Calu3 (cell line): ENCODE results near the gene METTL9. TPM values are rescaled to one million over a fixed set of nuclear protein-coding genes. Genes with fewer than 3 reads are reported as not detected.
"Not testable (repeated sequence)": the region's sequence is repeated elsewhere in the genome, so short reads cannot be mapped to it uniquely, and the experiment has no call there.

Experiments used
- BruUV-seq: library from RNA; stranded (reverse); fragments of 400-500 nt; replicated peaks from 2 replicates; lab custom pipeline; 2021; lab: Mats Ljungman, UMichigan
- CTCF ChIA-PET: fragments of 300-600 bp; sonication (Branson Sonifier 250); formaldehyde crosslinking; loops from one replicate; lab custom pipeline; 2022; ENCODE audit warnings: antibody characterized with exemption; lab: Charles Lee
- DNase-seq: peaks from one replicate; pipeline ENCODE4 v3.0.0; 2022
- H3K27ac Mint-ChIP-seq: one replicate; pipeline ENCODE4 v1.8.0; 2022; ENCODE audit warnings: mixed read lengths; ENCODE audit not compliant: unreplicated experiment
- H3K27me3 Mint-ChIP-seq: one replicate; pipeline ENCODE4 v1.8.0; 2022; ENCODE audit warnings: mixed read lengths; ENCODE audit not compliant: unreplicated experiment
- H3K36me3 Mint-ChIP-seq: one replicate; pipeline ENCODE4 v1.8.0; 2022; ENCODE audit warnings: mild to moderate bottlenecking, moderate library complexity, mixed read lengths; ENCODE audit not compliant: insufficient read depth, unreplicated experiment
- H3K4me1 Mint-ChIP-seq: one replicate; pipeline ENCODE4 v1.8.0; 2022; ENCODE audit warnings: mild to moderate bottlenecking, low read depth, mixed read lengths; ENCODE audit not compliant: unreplicated experiment
- H3K4me3 Mint-ChIP-seq: one replicate; pipeline ENCODE4 v1.8.0; 2022; ENCODE audit warnings: mild to moderate bottlenecking, low read depth, moderate library complexity, mixed read lengths; ENCODE audit not compliant: unreplicated experiment
- H3K9me3 Mint-ChIP-seq: one replicate; pipeline ENCODE4 v1.8.0; 2022; ENCODE audit warnings: low read depth, mixed read lengths; ENCODE audit not compliant: unreplicated experiment
- CTCF ChIP-seq: fragments of 200-600 bp; IDR thresholded peaks from one replicate; pipeline ENCODE4 v1.8.0; 2022; ENCODE audit warnings: antibody characterized with exemption; ENCODE audit not compliant: unreplicated experiment
- intact Hi-C: fragments of 100-400 bp; cut with micrococcal nuclease; formaldehyde crosslinking; loops from one replicate; pipeline ENCODE4 v1.10.0; 2022; ENCODE audit not compliant: unreplicated experiment
- total RNA-seq: library from RNA; stranded (reverse); gene quantifications from 2 replicates; pipeline ENCODE4 v1.2.3, GENCODE V29; 2022

METTL9 gene
- total RNA-seq, 1 experiment from 2014 or later, result 109 TPM

DNA sequence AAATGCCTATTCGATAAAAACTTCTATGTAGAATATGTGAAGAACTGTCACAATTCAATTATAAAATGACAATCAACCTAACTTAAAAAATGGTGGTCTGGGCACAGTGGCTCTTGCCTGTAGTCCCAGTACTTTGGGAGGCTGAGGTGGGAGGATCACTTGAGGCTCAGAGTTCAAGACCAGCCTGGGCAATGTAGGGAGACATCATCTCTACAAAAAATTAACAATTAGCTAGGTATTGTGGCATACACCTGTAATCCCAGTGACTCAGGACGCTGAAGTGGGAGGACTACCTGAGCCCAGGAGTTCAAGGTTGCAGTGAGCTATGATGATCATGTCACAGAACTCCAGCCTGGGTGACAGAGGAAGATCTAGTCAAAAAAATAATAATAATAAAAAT, 18.6 kb upstream of the METTL9 start:
- intact Hi-C loops, result no loop called here
- no peaks in the 10 kb centered on the region for H3K9me3 Mint-ChIP-seq
- TF ChIP-seq CTCF, result no peak
- H3K27ac Mint-ChIP-seq, result no peak overlapping the region
- no peak overlapping the region for H3K4me3 Mint-ChIP-seq
- H3K4me1 Mint-ChIP-seq, result no peaks in the 10 kb centered on the region
- CTCF ChIA-PET, result interaction anchor here (0.6 kb wide), 1 partner anchor 127 kb away, joined by 3 read pairs; no protein-coding TSS in a partner anchor
- H3K36me3 Mint-ChIP-seq, result no peaks in the 10 kb centered on the region
- no peak for DNase-seq
- no TSS peak for BruUV-seq
- H3K27me3 Mint-ChIP-seq, result no peaks in the 10 kb centered on the region

DNA sequence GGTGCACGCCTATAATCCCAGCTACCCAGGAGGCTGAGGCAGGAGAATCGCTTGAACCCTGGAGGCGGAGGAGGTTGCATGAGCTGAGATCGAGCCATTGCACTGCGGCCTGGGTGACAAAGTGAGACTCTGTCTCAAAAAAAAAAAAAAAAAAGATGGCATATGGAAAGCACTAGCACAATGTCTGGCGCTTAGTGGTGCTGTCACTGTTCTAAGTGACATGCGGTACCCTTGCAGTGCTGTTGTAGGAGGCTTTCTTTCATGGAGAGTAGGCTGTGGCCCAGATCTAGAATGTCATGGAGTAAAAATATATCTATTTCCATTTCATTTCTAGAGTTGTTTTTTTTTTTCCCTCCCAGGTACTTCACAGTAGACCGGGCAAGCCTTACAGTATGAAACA, 14.6 kb upstream of the METTL9 start:
- no peaks in the 10 kb centered on the region for H3K4me1 Mint-ChIP-seq
- intact Hi-C loops, result loop anchor here (1.0 kb wide), 2 partner anchors 55 to 123 kb away; no protein-coding TSS in a partner anchor
- H3K4me3 Mint-ChIP-seq, result no peak overlapping the region
- H3K27me3 Mint-ChIP-seq, result no peaks in the 10 kb centered on the region
- TF ChIP-seq CTCF, result no peak
- BruUV-seq, result no TSS peak
- no peaks in the 10 kb centered on the region for H3K9me3 Mint-ChIP-seq
- no peaks in the 10 kb centered on the region for H3K36me3 Mint-ChIP-seq
- CTCF ChIA-PET, result interaction anchor here (0.7 to 0.9 kb wide), 4 partner anchors 21 to 603 kb away, joined by 3 read pairs; no protein-coding TSS in a partner anchor
- no peak for DNase-seq
- H3K27ac Mint-ChIP-seq, result no peak overlapping the region

DNA sequence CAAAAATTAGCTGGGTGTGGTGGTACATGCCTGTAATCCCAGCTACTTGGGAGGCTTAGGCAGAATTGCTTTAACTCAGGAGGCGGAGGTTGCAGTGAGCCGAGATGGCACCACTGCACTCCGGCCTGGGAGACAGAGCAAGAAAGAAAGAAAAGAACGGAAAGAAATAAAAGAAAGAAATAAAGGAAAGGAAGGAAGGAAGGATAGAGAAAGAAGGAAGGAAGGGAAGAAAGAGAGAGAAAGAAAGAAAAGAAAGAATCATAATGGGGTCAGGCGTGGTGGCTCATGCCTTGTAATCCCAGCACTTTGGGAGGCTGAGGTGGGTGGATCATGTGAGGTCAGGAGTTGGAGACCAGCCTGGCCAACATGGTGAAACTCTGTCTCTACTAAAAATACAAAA, 10.8 kb upstream of the METTL9 start:
- H3K36me3 Mint-ChIP-seq, H3K27ac Mint-ChIP-seq, BruUV-seq, H3K4me1 Mint-ChIP-seq, DNase-seq, intact Hi-C loops, CTCF ChIA-PET, H3K27me3 Mint-ChIP-seq, H3K4me3 Mint-ChIP-seq, H3K9me3 Mint-ChIP-seq: not testable (repeated sequence)

DNA sequence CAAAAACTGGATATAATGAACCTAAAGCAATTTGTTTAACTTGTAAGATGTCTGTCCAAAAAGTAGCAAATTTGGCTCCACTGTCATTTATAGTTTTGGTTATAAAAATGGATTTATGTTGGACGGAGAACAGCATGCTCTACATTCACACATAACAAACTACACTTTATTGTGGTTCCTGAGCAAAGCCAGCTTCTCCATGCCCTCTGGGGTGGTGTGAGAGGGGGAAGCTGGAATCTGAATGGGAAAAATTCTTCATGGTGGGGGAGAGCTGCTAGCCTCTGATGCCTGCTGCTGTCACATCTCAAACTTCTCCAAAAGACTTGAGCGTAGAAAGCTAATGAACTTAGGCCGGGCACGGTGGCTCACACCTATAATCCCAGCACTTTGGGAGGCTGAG, 9.8 kb upstream of the METTL9 start:
- H3K27me3 Mint-ChIP-seq, result no peaks in the 10 kb centered on the region
- intact Hi-C loops, result no loop called here
- H3K36me3 Mint-ChIP-seq, result no peaks in the 10 kb centered on the region
- no peak overlapping the region for H3K4me3 Mint-ChIP-seq
- no TSS peak for BruUV-seq
- H3K27ac Mint-ChIP-seq, result no peak overlapping the region
- no peaks in the 10 kb centered on the region for H3K9me3 Mint-ChIP-seq
- DNase-seq, result no peak
- TF ChIP-seq CTCF, result no peak
- CTCF ChIA-PET, result interaction anchor here (0.5 to 1.5 kb wide), 3 partner anchors 49 to 1493 kb away, joined by 3 to 7 read pairs (median 3); no protein-coding TSS in a partner anchor
- no peaks in the 10 kb centered on the region for H3K4me1 Mint-ChIP-seq

GRCh38 chr16:21590287-21590686, 9.1 kb upstream of the METTL9 start:
- no peaks in the 10 kb centered on the region for H3K36me3 Mint-ChIP-seq
- H3K9me3 Mint-ChIP-seq, result no peaks in the 10 kb centered on the region
- CTCF ChIA-PET, result interaction anchor here (0.9 to 1.5 kb wide), 2 partner anchors 48 to 50 kb away, joined by 3 read pairs; no protein-coding TSS in a partner anchor
- H3K4me3 Mint-ChIP-seq, result no peak overlapping the region
- DNase-seq, result no peak
- intact Hi-C loops, result no loop called here
- no TSS peak for BruUV-seq
- no peaks in the 10 kb centered on the region for H3K4me1 Mint-ChIP-seq
- no peak overlapping the region for H3K27ac Mint-ChIP-seq
- TF ChIP-seq CTCF, result no peak
- H3K27me3 Mint-ChIP-seq, result no peaks in the 10 kb centered on the region
